GM12892 (cell line): Measurements from ENCODE around the gene MAGEB6.

Experiments used
- POLR2A ChIP-seq: IDR thresholded peaks from 2 replicates; pipeline ENCODE4 v1.6.1; 2011; ENCODE audit warnings: low read depth, low read length, control low read depth
- POLR2AphosphoS5 ChIP-seq: IDR thresholded peaks from 2 replicates; pipeline ENCODE4 v1.6.1; 2011; ENCODE audit warnings: low read depth, low read length, control low read depth
- TAF1 ChIP-seq: IDR thresholded peaks from 2 replicates; pipeline ENCODE4 v1.6.1; 2011; ENCODE audit warnings: low read depth, mild to moderate bottlenecking, control low read depth, low read length, borderline replicate concordance

DNA sequence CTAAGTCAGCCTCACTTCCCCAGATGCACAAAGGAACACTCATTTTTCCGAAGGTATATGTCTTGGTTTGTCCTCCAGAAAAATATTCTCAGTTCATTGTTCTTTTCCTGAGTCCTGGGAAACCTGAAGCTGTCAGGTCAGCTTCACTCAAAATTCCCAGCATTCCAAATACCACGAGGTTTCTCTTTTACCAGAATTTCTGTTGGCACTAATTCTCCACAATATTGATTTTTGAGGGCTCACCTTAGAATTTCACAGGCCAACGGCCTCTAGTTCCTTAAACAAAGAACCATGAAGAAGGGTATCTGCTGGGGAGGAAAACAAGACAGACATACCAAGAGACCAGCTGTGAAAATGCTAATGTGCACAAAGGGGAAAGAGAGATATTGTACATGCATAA is 15.8 kb downstream of the MAGEB6 start:
- TF ChIP-seq TAF1 (no peak), POLR2A (no peak), POLR2AphosphoS5 (no peak)
